ENCODE results near the gene PTRH2.
"Not testable (repeated sequence)": the region's sequence is repeated elsewhere in the genome, so short reads cannot be mapped to it uniquely, and the experiment has no call there.

The PTRH2 gene

GRCh38 chr17:59707149-59707970 is at the start of gene PTRH2, which contains the start of gene VMP1:
PTRH2 (minus strand) TSS chr17:59707430; CDS start chr17:59697978, 9,452 bp downstream.
VMP1 (plus strand) TSS chr17:59707654; CDS start chr17:59731447, 23,793 bp downstream.
- CTCF ChIA-PET: interaction anchor here (0.6 to 1.2 kb wide), 7 partner anchors 13 to 202 kb away, joined by 3 to 4 read pairs (median 3); no protein-coding TSS in a partner anchor
- peak within 1 kb of the TSS; percentile 91 for H3K4me3 ChIP-seq (ENCODE audit: low read depth, low read length)
- DNase-seq (ENCODE audit: low read depth, low spot score): peak; percentile 98
- POLR2A ChIA-PET: interaction anchor here (0.6 to 1.4 kb wide), 6 partner anchors 43 to 186 kb away, joined by 3 to 9 read pairs (median 4); partner anchors contain the start of genes CLTC and RPS6KB1
- TF ChIP-seq, protein P1, sequence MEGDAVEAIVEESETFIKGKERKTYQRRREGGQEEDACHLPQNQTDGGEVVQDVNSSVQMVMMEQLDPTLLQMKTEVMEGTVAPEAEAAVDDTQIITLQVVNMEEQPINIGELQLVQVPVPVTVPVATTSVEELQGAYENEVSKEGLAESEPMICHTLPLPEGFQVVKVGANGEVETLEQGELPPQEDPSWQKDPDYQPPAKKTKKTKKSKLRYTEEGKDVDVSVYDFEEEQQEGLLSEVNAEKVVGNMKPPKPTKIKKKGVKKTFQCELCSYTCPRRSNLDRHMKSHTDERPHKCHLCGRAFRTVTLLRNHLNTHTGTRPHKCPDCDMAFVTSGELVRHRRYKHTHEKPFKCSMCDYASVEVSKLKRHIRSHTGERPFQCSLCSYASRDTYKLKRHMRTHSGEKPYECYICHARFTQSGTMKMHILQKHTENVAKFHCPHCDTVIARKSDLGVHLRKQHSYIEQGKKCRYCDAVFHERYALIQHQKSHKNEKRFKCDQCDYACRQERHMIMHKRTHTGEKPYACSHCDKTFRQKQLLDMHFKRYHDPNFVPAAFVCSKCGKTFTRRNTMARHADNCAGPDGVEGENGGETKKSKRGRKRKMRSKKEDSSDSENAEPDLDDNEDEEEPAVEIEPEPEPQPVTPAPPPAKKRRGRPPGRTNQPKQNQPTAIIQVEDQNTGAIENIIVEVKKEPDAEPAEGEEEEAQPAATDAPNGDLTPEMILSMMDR (IDR thresholded peaks at IDR 0.05; ENCODE audit: insufficient read depth, low read length, missing control alignments): no peak

- POLR2A ChIA-PET: interaction anchor here (6.2 kb wide), 1 partner anchor 87 kb away, joined by 449 read pairs; no protein-coding TSS in a partner anchor
- no peak overlapping the region for H3K4me3 ChIP-seq (ENCODE audit: low read depth, low read length)
Observed at GRCh38 chr17:59756236-59756818, 49.1 kb upstream of the PTRH2 start.

DNA sequence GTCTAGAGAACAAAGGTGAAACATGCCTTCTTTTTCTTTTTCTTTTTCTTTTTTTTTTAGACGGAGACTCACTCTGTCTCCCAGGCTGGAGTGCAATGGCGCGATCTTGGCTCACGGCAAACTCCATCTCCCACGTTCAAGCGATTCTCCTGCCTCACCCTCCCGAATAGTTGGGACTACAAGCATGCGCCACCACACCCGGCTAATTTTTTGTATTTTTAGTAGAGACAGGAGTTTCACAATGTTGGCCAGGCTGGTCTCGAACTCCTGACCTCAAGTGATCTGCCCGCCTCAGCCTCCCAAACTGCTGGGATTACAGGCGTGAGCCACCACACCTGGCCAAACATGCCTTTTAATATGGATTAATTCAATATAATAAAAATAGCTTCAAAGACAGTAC is 47.8 kb upstream of the PTRH2 start:
- CTCF ChIA-PET: interaction anchor here (0.9 to 5.4 kb wide), 8 partner anchors 9 to 78 kb away, joined by 3 to 48 read pairs (median 6); no protein-coding TSS in a partner anchor
- DNase-seq (ENCODE audit: low read depth, low spot score); H3K4me3 ChIP-seq (ENCODE audit: low read depth, low read length): not testable (repeated sequence)
- POLR2A ChIA-PET: interaction anchor here (0.6 to 6.2 kb wide), 11 partner anchors 8 to 253 kb away, joined by 3 to 449 read pairs (median 5); no protein-coding TSS in a partner anchor

More at GRCh38 chr17:59756236-59756818, 49.1 kb upstream of the PTRH2 start:
- CTCF ChIA-PET: no interaction called here
- TF ChIP-seq, protein P1 (IDR thresholded peaks at IDR 0.05; ENCODE audit: insufficient read depth, low read length, missing control alignments): no peak
- DNase-seq (ENCODE audit: low read depth, low spot score): peak; percentile 72

DNA sequence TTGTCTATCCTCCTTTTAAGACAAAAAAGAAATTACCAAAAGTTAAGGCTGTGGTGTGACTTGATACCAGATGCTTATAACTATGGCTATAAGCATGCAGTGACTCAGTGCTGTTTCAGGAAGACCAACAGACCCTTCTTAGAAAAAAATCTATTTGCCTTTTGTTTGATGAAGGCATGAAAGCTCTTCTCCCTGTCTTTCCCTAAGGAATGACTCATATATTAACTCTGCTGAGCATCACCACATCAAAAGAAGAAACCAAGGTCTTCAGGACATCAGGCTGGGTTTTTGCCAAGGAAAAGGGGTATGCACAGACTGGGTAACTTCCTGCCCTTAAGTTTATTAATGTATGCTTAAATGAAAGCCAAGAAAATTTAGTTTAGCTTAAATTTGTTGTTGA is 47.3 kb upstream of the PTRH2 start:
- CTCF ChIA-PET: interaction anchor here (0.9 to 5.4 kb wide), 10 partner anchors 9 to 84 kb away, joined by 3 to 48 read pairs (median 5); no protein-coding TSS in a partner anchor
- H3K4me3 ChIP-seq (ENCODE audit: low read depth, low read length): no peak overlapping the region
- POLR2A ChIA-PET: interaction anchor here (0.6 to 6.2 kb wide), 11 partner anchors 8 to 253 kb away, joined by 3 to 449 read pairs (median 5); no protein-coding TSS in a partner anchor
- peak; percentile 92 for DNase-seq (ENCODE audit: low read depth, low spot score)
- TF ChIP-seq, protein P1 (IDR thresholded peaks at IDR 0.05; ENCODE audit: insufficient read depth, low read length, missing control alignments): no peak

- peak overlapping the region; percentile 3; the same call in 1 of the 2 replicates for H3K4me3 ChIP-seq (ENCODE audit: low read depth, low read length)
- CTCF ChIA-PET: interaction anchor here (0.6 to 5.4 kb wide), 18 partner anchors 8 to 140 kb away, joined by 3 to 48 read pairs (median 4); partner anchors contain the start of genes PTRH2 and VMP1
- TF ChIP-seq, protein P1 (IDR thresholded peaks at IDR 0.05; ENCODE audit: insufficient read depth, low read length, missing control alignments): peak; percentile 40
- DNase-seq (ENCODE audit: low read depth, low spot score): peak; percentile 65
- POLR2A ChIA-PET: interaction anchor here (0.6 to 6.2 kb wide), 11 partner anchors 9 to 252 kb away, joined by 3 to 449 read pairs (median 5); no protein-coding TSS in a partner anchor
Observed at GRCh38 chr17:59753522-59754467, 46.6 kb upstream of the PTRH2 start.
